Measurements from ENCODE around the gene GABPA.

The GABPA gene

DNA sequence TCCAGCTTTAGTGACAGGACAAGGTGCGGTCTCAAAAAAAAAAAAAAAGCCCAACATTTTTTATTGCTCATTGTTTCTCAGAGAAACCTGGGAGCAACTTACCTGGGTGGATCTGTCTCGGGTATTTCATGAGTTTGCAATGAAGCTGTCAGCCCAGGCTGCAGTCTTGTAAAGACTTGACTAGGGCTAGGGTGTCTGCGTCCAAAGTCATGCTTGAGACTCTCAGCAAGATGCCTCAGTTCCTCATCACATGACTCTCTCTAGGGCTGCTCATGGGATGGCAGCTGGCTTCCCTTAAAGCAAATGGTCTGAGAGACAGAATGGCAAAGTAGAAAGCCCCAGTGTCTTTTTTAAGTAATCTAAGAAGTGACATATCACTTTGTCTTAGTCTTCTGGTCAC, 8.1 kb downstream of the GABPA start:
- no peak for TF ChIP-seq CTCF (IDR thresholded peaks at IDR 0.05; ENCODE audit: low read depth, low read length, missing control alignments)

GRCh38 chr21:25744854-25745253, 10.1 kb downstream of the GABPA start:
- no peak for TF ChIP-seq CTCF (IDR thresholded peaks at IDR 0.05; ENCODE audit: low read depth, low read length, missing control alignments)
- H3K4me3 ChIP-seq (replicated peaks; ENCODE audit: low read depth, low read length): no peak overlapping the region

More for the DNA sequence above, 8.1 kb downstream of the GABPA start:
- no peak overlapping the region for H3K4me3 ChIP-seq (replicated peaks; ENCODE audit: low read depth, low read length)
- no peak for DNase-seq (ENCODE audit: extremely low read depth, low read depth)

GRCh38 chr21:25750085-25750484, 15.3 kb downstream of the GABPA start:
- no peak for TF ChIP-seq CTCF (IDR thresholded peaks at IDR 0.05; ENCODE audit: low read depth, low read length, missing control alignments)
- no peak overlapping the region for H3K4me3 ChIP-seq (replicated peaks; ENCODE audit: low read depth, low read length)
- DNase-seq (ENCODE audit: extremely low read depth, low read depth): no peak

More at GRCh38 chr21:25744854-25745253, 10.1 kb downstream of the GABPA start:
- DNase-seq (ENCODE audit: extremely low read depth, low read depth): no peak

- no peak for TF ChIP-seq CTCF (IDR thresholded peaks at IDR 0.05; ENCODE audit: low read depth, low read length, missing control alignments)
- DNase-seq (ENCODE audit: extremely low read depth, low read depth): no peak
- H3K4me3 ChIP-seq (replicated peaks; ENCODE audit: low read depth, low read length): no peak overlapping the region
Observed at GRCh38 chr21:25752416-25752815, 17.6 kb downstream of the GABPA start.

GRCh38 chr21:25756190-25756932, 21.6 kb downstream of the GABPA start:
- H3K4me3 ChIP-seq (replicated peaks; ENCODE audit: low read depth, low read length): no peak overlapping the region
- TF ChIP-seq CTCF (IDR thresholded peaks at IDR 0.05; ENCODE audit: low read depth, low read length, missing control alignments): no peak
- DNase-seq (ENCODE audit: extremely low read depth, low read depth): no peak

GRCh38 chr21:25757531-25757930, 22.8 kb downstream of the GABPA start:
- no peak overlapping the region for H3K4me3 ChIP-seq (replicated peaks; ENCODE audit: low read depth, low read length)
- TF ChIP-seq CTCF (IDR thresholded peaks at IDR 0.05; ENCODE audit: low read depth, low read length, missing control alignments): no peak
- DNase-seq (ENCODE audit: extremely low read depth, low read depth): no peak

- H3K4me3 ChIP-seq (replicated peaks; ENCODE audit: low read depth, low read length): no peak overlapping the region
- TF ChIP-seq CTCF (IDR thresholded peaks at IDR 0.05; ENCODE audit: low read depth, low read length, missing control alignments): no peak
- DNase-seq (ENCODE audit: extremely low read depth, low read depth): no peak
Observed at GRCh38 chr21:25759573-25759972, 24.8 kb downstream of the GABPA start.

Data from HFF-Myc (cell line).